ENCODE data around the gene AZIN2. TPM values are rescaled to one million over a fixed set of nuclear protein-coding genes. Genes with fewer than 3 reads are reported as not detected.

AZIN2 gene
- total and polyA plus RNA-seq, 2 donors from 2014 or later = 4.9 to 7.5 TPM

DNA sequence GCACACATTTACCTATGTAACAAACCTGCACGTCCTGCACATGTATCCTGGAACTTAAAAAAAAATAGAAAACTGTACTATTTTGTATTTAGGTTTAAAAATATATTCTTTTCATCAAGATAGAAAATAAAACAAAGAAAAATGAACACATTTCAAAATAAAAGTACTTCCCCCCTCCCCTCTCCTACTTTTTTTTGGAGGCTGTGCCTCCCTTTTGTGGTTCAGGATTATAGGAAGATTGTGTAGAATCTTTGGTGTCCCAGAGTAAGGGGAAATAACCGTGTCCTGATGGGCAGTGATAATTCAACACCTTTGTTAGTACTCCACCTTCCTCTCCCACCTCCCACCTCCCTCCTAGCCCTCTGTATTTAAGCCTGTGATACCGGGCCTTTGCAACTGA is 60.8 kb downstream of the AZIN2 start:
- FAIRE-seq (no peak), DNase-seq (no peak)
- TF ChIP-seq, protein P1, sequence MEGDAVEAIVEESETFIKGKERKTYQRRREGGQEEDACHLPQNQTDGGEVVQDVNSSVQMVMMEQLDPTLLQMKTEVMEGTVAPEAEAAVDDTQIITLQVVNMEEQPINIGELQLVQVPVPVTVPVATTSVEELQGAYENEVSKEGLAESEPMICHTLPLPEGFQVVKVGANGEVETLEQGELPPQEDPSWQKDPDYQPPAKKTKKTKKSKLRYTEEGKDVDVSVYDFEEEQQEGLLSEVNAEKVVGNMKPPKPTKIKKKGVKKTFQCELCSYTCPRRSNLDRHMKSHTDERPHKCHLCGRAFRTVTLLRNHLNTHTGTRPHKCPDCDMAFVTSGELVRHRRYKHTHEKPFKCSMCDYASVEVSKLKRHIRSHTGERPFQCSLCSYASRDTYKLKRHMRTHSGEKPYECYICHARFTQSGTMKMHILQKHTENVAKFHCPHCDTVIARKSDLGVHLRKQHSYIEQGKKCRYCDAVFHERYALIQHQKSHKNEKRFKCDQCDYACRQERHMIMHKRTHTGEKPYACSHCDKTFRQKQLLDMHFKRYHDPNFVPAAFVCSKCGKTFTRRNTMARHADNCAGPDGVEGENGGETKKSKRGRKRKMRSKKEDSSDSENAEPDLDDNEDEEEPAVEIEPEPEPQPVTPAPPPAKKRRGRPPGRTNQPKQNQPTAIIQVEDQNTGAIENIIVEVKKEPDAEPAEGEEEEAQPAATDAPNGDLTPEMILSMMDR (IDR thresholded peaks at IDR 0.05; ENCODE audit: borderline replicate concordance, extremely low read depth, insufficient read depth) = no peak
- Histone ChIP-seq H3K9ac (ENCODE audit: low read length in 3 of 3) (no peak overlapping the region), H3K9me3 (ENCODE audit: control insufficient read depth in 2 of 3, insufficient read depth in 1 of 3, low read length in 3 of 3) (no peaks in the 10 kb centered on the region), H3K27me3 (ENCODE audit: control insufficient read depth, insufficient read depth, low read length) (no peaks in the 10 kb centered on the region), H3K36me3 (ENCODE audit: control insufficient read depth in 2 of 3, insufficient read depth in 3 of 3, low read length in 3 of 3) (peaks cover 0 to 2% (median 0%) of the 10 kb centered on the region in 3 donors), H3K4me3 (ENCODE audit: low read length in 3 of 3) (no peak overlapping the region), H3K27ac (ENCODE audit: low read depth in 2 of 2, low read length in 2 of 2) (no peak overlapping the region), H3K4me1 (ENCODE audit: control insufficient read depth in 2 of 3, insufficient read depth in 2 of 3, low read depth in 1 of 3, low read length in 3 of 3) (peaks cover 0 to 2% (median 0%) of the 10 kb centered on the region in 3 donors)
- intact Hi-C loops (cut with DNase I) = no loop called here

DNA sequence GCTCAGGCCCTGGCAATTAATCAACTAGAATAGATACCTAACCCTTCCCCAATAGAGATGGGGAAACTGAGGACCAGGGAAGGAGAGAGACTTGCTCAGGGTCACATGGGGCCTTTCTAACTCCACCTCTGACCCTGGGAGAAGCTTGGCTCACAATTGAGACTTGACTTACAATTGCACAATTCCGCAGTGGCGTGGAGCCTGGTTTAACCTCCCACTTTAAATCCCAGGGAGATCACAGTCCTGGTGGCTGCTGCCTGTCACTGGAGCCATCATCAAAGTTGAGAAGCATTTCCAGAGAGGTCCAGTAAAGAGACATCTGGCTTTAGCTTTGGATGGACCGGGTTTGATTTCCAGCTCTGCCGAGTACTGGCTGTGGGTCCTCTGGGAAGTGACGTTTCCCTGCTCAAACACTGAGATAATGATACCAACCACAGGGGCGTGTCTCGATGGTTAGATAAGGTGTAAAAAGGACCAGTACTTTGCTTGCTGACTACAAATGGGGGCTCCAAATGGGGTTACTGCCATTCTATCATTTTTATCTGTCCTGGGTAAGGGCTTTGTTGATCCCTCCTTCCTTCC is 61.6 kb downstream of the AZIN2 start:
- H3K27ac ChIP-seq (ENCODE audit: low read depth in 2 of 2, low read length in 2 of 2) = no peak overlapping the region
- FAIRE-seq = no peak

DNA sequence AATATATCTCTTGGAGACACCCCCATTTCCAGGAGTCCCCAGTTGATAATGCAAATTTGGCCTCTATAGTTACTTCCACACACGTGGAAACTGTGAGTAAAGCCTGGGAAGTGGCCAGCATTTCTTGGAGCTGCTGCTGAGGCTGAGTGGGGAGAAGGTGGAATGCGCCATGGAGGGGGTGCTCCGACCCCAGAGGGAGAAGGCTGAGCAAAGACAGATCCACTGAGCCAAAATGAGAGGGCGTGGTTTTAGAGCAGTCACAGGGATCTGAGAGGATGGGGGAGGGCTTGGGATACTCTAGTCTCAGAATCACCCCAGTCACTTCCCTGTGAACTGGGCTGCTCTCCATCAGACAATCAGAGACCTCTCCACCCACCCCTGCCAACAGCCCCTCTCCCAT is 62.2 kb downstream of the AZIN2 start:
- Histone ChIP-seq H3K36me3 (ENCODE audit: control insufficient read depth in 2 of 3, insufficient read depth in 3 of 3, low read length in 3 of 3) (peaks cover 0 to 4% (median 3%) of the 10 kb centered on the region in 3 donors), H3K4me1 (ENCODE audit: control insufficient read depth in 2 of 3, insufficient read depth in 2 of 3, low read depth in 1 of 3, low read length in 3 of 3) (no peaks in the 10 kb centered on the region), H3K4me3 (ENCODE audit: low read length in 3 of 3) (no peak overlapping the region), H3K9me3 (ENCODE audit: control insufficient read depth in 2 of 3, insufficient read depth in 1 of 3, low read length in 3 of 3) (no peaks in the 10 kb centered on the region), H3K27ac (ENCODE audit: low read depth in 2 of 2, low read length in 2 of 2) (no peak overlapping the region), H3K9ac (ENCODE audit: low read length in 3 of 3) (no peak overlapping the region), H3K27me3 (ENCODE audit: control insufficient read depth, insufficient read depth, low read length) (no peaks in the 10 kb centered on the region)
- intact Hi-C loops (cut with DNase I) = no loop called here
- TF ChIP-seq, protein P1 (IDR thresholded peaks at IDR 0.05; ENCODE audit: borderline replicate concordance, extremely low read depth, insufficient read depth) = no peak
- FAIRE-seq = no peak
- peak in 1 of 5 donors; percentile 36 for DNase-seq

More for the DNA sequence above, 61.6 kb downstream of the AZIN2 start:
- DNase-seq = no peak
- intact Hi-C loops (cut with DNase I) = no loop called here
- Histone ChIP-seq H3K4me3 (ENCODE audit: low read length in 3 of 3) (no peak overlapping the region), H3K9me3 (ENCODE audit: control insufficient read depth in 2 of 3, insufficient read depth in 1 of 3, low read length in 3 of 3) (no peaks in the 10 kb centered on the region), H3K36me3 (ENCODE audit: control insufficient read depth in 2 of 3, insufficient read depth in 3 of 3, low read length in 3 of 3) (peaks cover 0 to 4% (median 3%) of the 10 kb centered on the region in 3 donors), H3K4me1 (ENCODE audit: control insufficient read depth in 2 of 3, insufficient read depth in 2 of 3, low read depth in 1 of 3, low read length in 3 of 3) (peaks cover 0 to 2% (median 0%) of the 10 kb centered on the region in 3 donors), H3K9ac (ENCODE audit: low read length in 3 of 3) (no peak overlapping the region), H3K27me3 (ENCODE audit: control insufficient read depth, insufficient read depth, low read length) (no peaks in the 10 kb centered on the region)
- TF ChIP-seq, protein P1 (IDR thresholded peaks at IDR 0.05; ENCODE audit: borderline replicate concordance, extremely low read depth, insufficient read depth) = no peak

DNA sequence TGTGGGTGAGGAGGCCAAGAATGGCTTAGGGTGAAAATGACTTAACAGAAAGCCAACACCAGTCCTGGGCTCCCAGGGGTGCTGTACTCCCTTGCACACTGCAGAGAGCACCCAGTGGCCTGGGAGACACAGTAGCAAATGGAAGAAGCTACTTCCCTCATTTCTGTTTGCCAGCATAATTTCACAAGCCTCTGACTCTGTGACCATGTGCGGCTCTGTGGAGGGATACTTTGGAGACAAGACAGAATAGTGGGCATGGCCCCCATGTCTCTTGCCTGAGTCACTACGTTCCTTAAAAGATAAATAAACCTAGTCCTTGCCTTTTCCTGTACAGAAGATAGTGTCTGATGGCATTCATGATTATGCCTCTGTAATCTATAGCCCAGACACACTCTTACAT is 62.7 kb downstream of the AZIN2 start:
- H3K4me3 ChIP-seq (ENCODE audit: low read length in 3 of 3) = no peak overlapping the region
- TF ChIP-seq, protein P1 (IDR thresholded peaks at IDR 0.05; ENCODE audit: borderline replicate concordance, extremely low read depth, insufficient read depth) = no peak
- H3K36me3 ChIP-seq (ENCODE audit: control insufficient read depth in 2 of 3, insufficient read depth in 3 of 3, low read length in 3 of 3) = peaks cover 0 to 4% (median 3%) of the 10 kb centered on the region in 3 donors
- H3K4me1 ChIP-seq (ENCODE audit: control insufficient read depth in 2 of 3, insufficient read depth in 2 of 3, low read depth in 1 of 3, low read length in 3 of 3) = no peaks in the 10 kb centered on the region
- H3K9ac ChIP-seq (ENCODE audit: low read length in 3 of 3) = no peak overlapping the region
- no peak for FAIRE-seq
- no peaks in the 10 kb centered on the region for H3K27me3 ChIP-seq (ENCODE audit: control insufficient read depth, insufficient read depth, low read length)
- H3K27ac ChIP-seq (ENCODE audit: low read depth in 2 of 2, low read length in 2 of 2) = no peak overlapping the region
- intact Hi-C loops (cut with DNase I) = no loop called here
- H3K9me3 ChIP-seq (ENCODE audit: control insufficient read depth in 2 of 3, insufficient read depth in 1 of 3, low read length in 3 of 3) = no peaks in the 10 kb centered on the region
- DNase-seq = no peak
